Large intestine (tissue), 3 donors: ENCODE data around the gene NDUFA6. TPM values are rescaled to one million over a fixed set of nuclear protein-coding genes. Genes with fewer than 3 reads are reported as not detected.
"Not testable (repeated sequence)": the region's sequence is repeated elsewhere in the genome, so short reads cannot be mapped to it uniquely, and the experiment has no call there.

Experiments used
- DNase-seq, 2 donors: peaks; one replicate each; pipeline versions ENCODE4 v3.0.0 to v3.0.0-alpha.2; 2013
- H3K27ac ChIP-seq: one replicate; pipeline ENCODE4 v1.5.1; 2013; ENCODE audit warnings: low read length
- H3K27me3 ChIP-seq: 2 replicates; pipeline ENCODE4 v1.6.1; 2013; ENCODE audit warnings: low read length; ENCODE audit not compliant: control insufficient read depth, insufficient read depth
- H3K36me3 ChIP-seq: 2 replicates; pipeline ENCODE4 v1.6.1; 2013; ENCODE audit warnings: low read length; ENCODE audit not compliant: control insufficient read depth, insufficient read depth
- H3K4me1 ChIP-seq: one replicate; pipeline ENCODE4 v1.6.1; 2013; ENCODE audit warnings: low read length; ENCODE audit not compliant: control insufficient read depth, insufficient read depth
- H3K4me3 ChIP-seq: one replicate; pipeline ENCODE4 v1.5.1; 2013; ENCODE audit warnings: low read length
- H3K9me3 ChIP-seq: one replicate; pipeline ENCODE4 v1.6.1; 2013; ENCODE audit warnings: mild to moderate bottlenecking, low read depth, low read length, moderate library complexity; ENCODE audit not compliant: control insufficient read depth
- WGBS: methylation state at CpG from one replicate; pipeline ENCODE4 v1.1.5; 2013; ENCODE audit warnings: low lambda C conversion rate; ENCODE audit not compliant: insufficient coverage; 5-methylcytosine and 5-hydroxymethylcytosine counted together
- polyA plus RNA-seq: library from polyadenylated mRNA; unstranded; fragments of 120-200 nt; gene quantifications from one replicate; pipeline ENCODE4 v1.2.1, GENCODE V29; 2013

Gene NDUFA6
- polyA plus RNA-seq, 1 donor = 71.1 TPM

DNA sequence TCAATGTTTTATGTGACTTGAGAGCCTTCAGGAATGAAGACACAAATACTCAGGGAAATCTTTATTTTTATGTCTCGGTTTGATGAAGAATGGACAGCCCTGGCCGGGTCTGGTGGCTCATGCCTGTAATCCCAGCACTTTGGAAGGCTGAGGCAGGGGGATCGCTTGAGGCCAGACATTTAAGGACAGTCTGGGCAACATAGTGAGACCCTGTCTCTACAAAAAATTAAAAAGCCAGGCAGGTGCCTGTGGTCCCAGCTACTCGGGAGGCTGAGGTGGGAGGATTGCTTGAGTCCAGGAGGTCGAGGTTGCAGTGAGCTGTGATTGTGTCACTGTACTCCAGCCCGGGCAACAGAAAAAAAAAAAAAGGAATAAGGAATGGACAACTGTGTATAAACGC is 19.1 kb downstream of the NDUFA6 start:
- H3K9me3 ChIP-seq, H3K27me3 ChIP-seq, DNase-seq: not testable (repeated sequence)
- WGBS = no CpG with 5 or more reads among the region's 7 CpGs
- Histone ChIP-seq H3K4me3 (peak overlapping the region; percentile 71), H3K27ac (peak overlapping the region; percentile 80), H3K4me1 (peaks cover 34% of the 10 kb centered on the region), H3K36me3 (peaks cover 25% of the 10 kb centered on the region)

DNA sequence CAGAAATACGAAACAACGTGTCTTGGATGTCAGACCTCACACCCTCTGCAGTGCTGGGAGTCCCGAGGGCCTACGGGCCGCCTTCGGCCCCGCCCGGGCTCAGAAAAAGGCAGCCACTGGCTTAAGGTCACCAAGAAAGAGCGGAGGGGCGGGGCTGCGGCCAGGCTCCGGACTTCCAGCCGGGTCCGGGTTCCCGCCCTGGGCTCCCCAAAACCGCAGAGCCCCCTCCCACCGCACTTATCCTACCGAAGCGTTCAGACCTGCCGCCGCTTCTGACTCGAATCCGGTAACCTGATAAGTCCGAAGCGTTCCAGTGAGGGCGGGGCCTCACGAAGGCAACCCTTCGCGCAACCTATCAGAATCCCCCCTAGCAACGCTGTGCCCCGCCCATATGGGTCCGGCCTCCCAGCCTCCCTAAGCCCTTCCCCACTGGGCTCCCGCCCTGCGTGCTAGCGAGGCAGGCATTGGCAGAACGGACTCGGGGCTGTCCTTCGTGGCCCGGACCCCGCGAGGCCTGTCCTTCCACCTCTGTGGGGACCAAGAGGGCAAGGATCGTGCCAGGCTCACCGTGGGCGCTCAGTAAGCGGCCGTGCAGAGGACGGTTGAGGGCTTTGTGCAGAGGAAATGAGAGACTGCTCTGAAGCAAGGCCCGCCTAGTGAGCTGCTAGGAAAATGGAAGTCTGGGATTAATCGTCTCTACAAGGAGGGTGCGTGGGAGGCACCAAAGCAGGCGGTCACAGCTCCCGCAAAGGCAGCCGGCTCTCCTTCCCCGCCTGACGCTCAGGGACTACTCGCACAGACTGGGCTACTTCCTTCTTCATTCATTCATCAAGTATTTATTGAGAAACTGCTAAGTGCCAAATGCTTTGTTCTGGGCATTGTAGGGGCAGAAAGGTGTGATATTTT is 19.8 kb downstream of the NDUFA6 start, which contains the start of gene NAGA:
Gene NAGA (minus strand): TSS at position 296 of the 906 bp plus-strand sequence. CDS start 515 bp downstream, outside the sequence.
- Histone ChIP-seq H3K4me1 (peaks cover 34% of the 10 kb centered on the region), H3K27ac (peak within 1 kb of the TSS; percentile 80), H3K36me3 (peaks cover 28% of the 10 kb centered on the region), H3K9me3 (no peaks in the 10 kb centered on the region), H3K27me3 (no peaks in the 10 kb centered on the region), H3K4me3 (peak within 1 kb of the TSS; percentile 71)
- no CpG with 5 or more reads among the region's 56 CpGs for WGBS
- DNase-seq = peak; percentile 96 to 98

DNA sequence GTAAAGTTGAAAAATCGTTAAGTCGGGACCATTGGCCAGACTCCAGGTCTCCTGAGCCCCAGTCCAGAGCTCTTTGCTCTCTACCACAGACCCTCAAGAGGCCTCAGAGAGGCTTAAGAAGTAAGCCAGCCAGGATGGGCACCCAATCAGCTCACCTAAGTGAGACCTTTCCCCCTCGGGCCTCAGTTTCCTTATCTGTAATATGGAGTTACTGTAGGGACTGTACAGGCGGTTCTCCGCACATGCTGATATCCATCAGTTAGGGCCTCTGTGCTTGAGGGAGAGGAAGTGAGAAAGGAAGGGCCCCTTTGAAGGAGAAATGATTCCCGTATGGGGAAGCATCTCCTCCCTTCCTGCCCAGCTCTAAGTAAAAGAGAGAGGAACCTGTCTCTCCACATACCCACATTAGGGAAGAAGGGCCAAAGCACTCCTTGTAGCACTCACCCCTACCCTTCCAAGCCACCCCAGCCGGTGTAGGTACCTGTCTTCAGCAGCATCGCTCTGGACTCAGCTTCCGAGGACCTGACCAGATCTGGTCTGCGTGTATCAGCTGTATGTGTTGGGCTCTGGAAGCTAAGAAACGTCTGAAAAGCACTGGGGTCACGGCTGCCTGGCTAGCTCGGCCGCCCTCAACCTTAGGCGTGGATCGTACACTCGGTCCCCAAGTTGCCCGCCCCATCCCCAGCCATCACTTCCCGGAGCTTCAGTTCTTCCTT is 20.6 kb downstream of the NDUFA6 start:
- DNase-seq = no peak
- peak overlapping the region; percentile 80 for H3K27ac ChIP-seq
- H3K9me3 ChIP-seq = no peaks in the 10 kb centered on the region
- H3K4me3 ChIP-seq = peak overlapping the region; percentile 71
- 90% methylated on average over 2 of the region's 19 CpGs for WGBS
- H3K4me1 ChIP-seq = peaks cover 33% of the 10 kb centered on the region
- no peaks in the 10 kb centered on the region for H3K27me3 ChIP-seq
- H3K36me3 ChIP-seq = peaks cover 29% of the 10 kb centered on the region

DNA sequence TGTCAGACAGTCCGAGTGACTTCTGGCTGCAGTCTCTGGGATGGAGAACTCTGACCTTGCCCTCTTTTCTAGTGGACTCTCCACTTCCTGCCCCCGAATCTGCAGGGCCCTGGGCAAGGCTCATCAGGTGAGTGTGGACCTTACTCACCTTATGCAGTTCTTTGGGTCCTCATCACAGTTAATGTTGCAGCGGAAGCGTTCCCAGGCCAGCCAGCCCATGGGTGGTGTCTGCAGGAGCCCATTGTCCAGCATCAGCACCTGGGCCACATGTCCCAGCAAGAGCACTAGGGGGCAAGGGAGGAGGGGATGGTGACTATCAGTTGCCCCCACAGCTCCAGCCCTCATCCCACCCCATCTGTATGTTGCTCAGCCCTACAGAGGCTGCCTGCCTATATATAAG is 22.3 kb downstream of the NDUFA6 start:
- no peak for DNase-seq
- H3K4me1 ChIP-seq = peaks cover 23% of the 10 kb centered on the region
- peaks cover 29% of the 10 kb centered on the region for H3K36me3 ChIP-seq
- H3K27ac ChIP-seq = no peak overlapping the region
- no peak overlapping the region for H3K4me3 ChIP-seq
- no peaks in the 10 kb centered on the region for H3K9me3 ChIP-seq
- H3K27me3 ChIP-seq = no peaks in the 10 kb centered on the region
- no CpG with 5 or more reads among the region's 4 CpGs for WGBS

- no peak for DNase-seq
- H3K36me3 ChIP-seq = peaks cover 34% of the 10 kb centered on the region
- no CpG with 5 or more reads among the region's 14 CpGs for WGBS
Measured at GRCh38 chr22:42067671-42068251, 22.8 kb downstream of the NDUFA6 start.

DNA sequence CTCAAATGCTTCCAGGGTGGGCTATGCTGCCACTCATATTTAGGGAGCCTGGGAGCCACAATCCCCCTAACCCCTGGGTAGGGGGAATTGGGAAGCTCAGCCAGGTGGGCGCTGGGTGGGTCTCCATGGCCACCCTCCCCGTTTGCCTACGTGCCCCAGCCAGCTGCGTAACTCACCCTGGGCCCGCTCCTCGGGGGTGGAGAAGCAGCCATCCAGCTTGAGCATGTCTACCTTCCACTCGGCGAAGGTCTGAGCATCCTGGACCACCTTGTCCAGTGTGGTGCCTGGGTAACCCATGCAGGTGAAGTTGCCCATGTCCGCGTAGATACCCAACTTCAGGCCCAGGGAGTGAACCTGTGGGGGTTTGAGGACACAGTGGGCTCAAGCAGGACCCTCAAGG is 23.6 kb downstream of the NDUFA6 start:
- DNase-seq = no peak
- Histone ChIP-seq H3K9me3 (no peaks in the 10 kb centered on the region), H3K27ac (no peak overlapping the region), H3K4me3 (no peak overlapping the region), H3K27me3 (no peaks in the 10 kb centered on the region), H3K4me1 (peaks cover 23% of the 10 kb centered on the region), H3K36me3 (peaks cover 39% of the 10 kb centered on the region)
- no CpG with 5 or more reads among the region's 10 CpGs for WGBS

More at GRCh38 chr22:42067671-42068251, 22.8 kb downstream of the NDUFA6 start:
- H3K4me1 ChIP-seq = peaks cover 23% of the 10 kb centered on the region
- no peak overlapping the region for H3K4me3 ChIP-seq
- H3K27ac ChIP-seq = no peak overlapping the region
- no peaks in the 10 kb centered on the region for H3K27me3 ChIP-seq
- no peaks in the 10 kb centered on the region for H3K9me3 ChIP-seq

GRCh38 chr22:42066126-42066761 is 24.3 kb downstream of the NDUFA6 start:
- H3K36me3 ChIP-seq = peaks cover 42% of the 10 kb centered on the region
- no peak for DNase-seq

DNA sequence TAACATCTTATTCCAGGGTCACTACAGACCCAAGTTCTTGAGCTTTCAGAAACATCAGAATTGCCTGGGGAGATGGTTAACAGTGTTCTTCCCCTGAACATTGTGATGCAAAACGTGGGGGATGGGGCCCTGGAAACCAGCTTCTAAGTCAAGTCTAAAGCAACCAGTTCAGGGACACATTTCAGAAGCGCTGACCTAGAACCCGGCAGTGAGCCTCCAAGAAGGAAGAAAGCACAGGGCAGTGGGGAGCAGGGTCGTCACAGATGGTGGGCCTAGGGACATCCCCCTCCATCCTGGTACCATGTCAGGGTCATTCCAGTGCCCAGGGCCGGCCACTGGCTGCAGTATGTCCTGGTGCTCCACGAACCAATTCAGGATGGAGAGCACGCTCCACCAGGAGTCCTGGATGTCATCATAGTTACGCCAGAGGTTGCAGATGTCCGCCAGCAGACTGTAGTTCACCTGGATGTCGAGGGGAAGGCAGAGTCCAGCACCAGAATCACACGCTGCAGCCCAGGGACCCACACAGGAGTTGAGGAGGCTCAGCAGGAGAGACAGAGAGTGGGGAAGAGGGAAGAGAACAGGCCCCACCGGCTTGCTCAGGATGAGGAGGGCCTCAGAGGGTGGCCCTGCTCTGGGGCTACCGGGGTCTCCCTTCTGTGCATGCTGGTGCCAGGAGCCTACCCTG is 25.0 kb downstream of the NDUFA6 start:
- Histone ChIP-seq H3K9me3 (no peaks in the 10 kb centered on the region), H3K36me3 (peaks cover 48% of the 10 kb centered on the region), H3K27me3 (no peaks in the 10 kb centered on the region), H3K4me1 (peaks cover 13% of the 10 kb centered on the region), H3K27ac (no peak overlapping the region), H3K4me3 (no peak overlapping the region)
- no CpG with 5 or more reads among the region's 13 CpGs for WGBS
- no peak for DNase-seq

More at GRCh38 chr22:42066126-42066761, 24.3 kb downstream of the NDUFA6 start:
- WGBS = no CpG with 5 or more reads among the region's 7 CpGs
- H3K4me3 ChIP-seq = no peak overlapping the region
- no peaks in the 10 kb centered on the region for H3K27me3 ChIP-seq
- no peak overlapping the region for H3K27ac ChIP-seq
- peaks cover 16% of the 10 kb centered on the region for H3K4me1 ChIP-seq
- H3K9me3 ChIP-seq = no peaks in the 10 kb centered on the region

DNA sequence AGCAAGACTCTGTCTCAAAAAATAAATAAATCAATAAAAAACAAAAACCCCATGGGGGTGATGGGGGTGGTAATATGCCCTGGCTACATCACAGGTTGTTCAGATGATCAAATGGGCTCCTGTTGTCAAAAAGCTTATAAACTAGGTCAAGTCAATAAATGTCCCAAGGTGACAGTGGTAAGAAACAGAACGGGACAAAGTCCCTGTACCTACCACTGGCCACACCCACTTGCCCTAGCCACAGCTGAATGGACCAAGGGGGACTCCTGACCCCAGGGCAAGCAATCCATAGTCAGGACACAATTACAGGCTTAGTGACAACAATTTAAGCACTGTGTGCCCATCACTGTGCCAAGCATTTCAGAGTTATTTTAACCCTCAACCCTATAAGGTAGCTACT is 25.9 kb downstream of the NDUFA6 start:
- H3K4me1 ChIP-seq = peaks cover 6% of the 10 kb centered on the region
- no peaks in the 10 kb centered on the region for H3K27me3 ChIP-seq
- no peak overlapping the region for H3K27ac ChIP-seq
- no peak overlapping the region for H3K4me3 ChIP-seq
- DNase-seq = peak; percentile 40 to 62
- WGBS = no CpG with 5 or more reads among the region's 1 CpG
- peaks cover 57% of the 10 kb centered on the region for H3K36me3 ChIP-seq
- H3K9me3 ChIP-seq = no peaks in the 10 kb centered on the region
